Spleen (tissue), 7 donors: ENCODE data around the gene TIMP2.

Source experiments
- CTCF ChIP-seq, 11 experiments: fragments of 200-600 bp in 7 of 11; fragments of 450-650 bp in 4 of 11; sonication (generic) in 4 of 11; IDR thresholded peaks in 8 of 11; conservative IDR thresholded peaks in 3 of 11; 1 replicate in 7 of 11; 2 replicates in 4 of 11; pipeline versions ENCODE4 v1.4.0 to v1.8.0; 2016 to 2021; ENCODE audit warnings: antibody characterized with exemption in 11 of 11, inconsistent platforms in 4 of 11, mild to moderate bottlenecking in 1 of 11
- POLR2AphosphoS5 ChIP-seq, 3 donors: sonication (generic); formaldehyde crosslinking; IDR thresholded peaks; one replicate each; pipeline ENCODE4 v1.5.1; 2017; ENCODE audit warnings: antibody characterized with exemption in 3 of 3
- donor health status: DM: no; HTN: no; CAD: no; lungs with moderate emphysema.
- donor health status: DM: no; HTN: no; CAD: no.
- donor health status: DM: no; HTN: no; CAD: no.

- TF ChIP-seq CTCF (IDR thresholded peaks at IDR 0.05 in 8 of 11, conservative IDR thresholded peaks at IDR 0.05 in 3 of 11) (no peak), POLR2AphosphoS5 (IDR thresholded peaks at IDR 0.05) (peak in 2 of 3 donors; percentile 10 to 53)
These were observed 51.5 kb downstream of the TIMP2 start for GRCh38 chr17:78873519-78874340.
